IPS DF 6.9 (cell line): ENCODE data around the gene ZDHHC14.

ENCODE experiments used
- DNase-seq: peaks from one replicate; pipeline ENCODE4 v3.0.0-alpha.2; 2013; ENCODE audit warnings: low read depth, low spot score
- H3K27ac ChIP-seq: one replicate; pipeline ENCODE4 v1.5.1; 2013; ENCODE audit warnings: low read length, control low read depth
- H3K27me3 ChIP-seq: 2 replicates; pipeline ENCODE4 v1.6.1; 2013; ENCODE audit warnings: mild to moderate bottlenecking, low read length; ENCODE audit not compliant: control insufficient read depth, insufficient read depth
- H3K36me3 ChIP-seq: 2 replicates; pipeline ENCODE4 v1.6.1; 2013; ENCODE audit warnings: low read length; ENCODE audit not compliant: control insufficient read depth, insufficient read depth
- H3K4me1 ChIP-seq: 2 replicates; pipeline ENCODE4 v1.6.1; 2013; ENCODE audit warnings: low read length; ENCODE audit not compliant: control insufficient read depth, insufficient read depth
- H3K4me3 ChIP-seq: 2 replicates; pipeline ENCODE4 v1.5.1; 2013; ENCODE audit warnings: mild to moderate bottlenecking, low read length
- H3K9me3 ChIP-seq: 2 replicates; pipeline ENCODE4 v1.6.1; 2013; ENCODE audit warnings: low read length, inconsistent platforms; ENCODE audit not compliant: control insufficient read depth, insufficient read depth
- WGBS: extraction: QIAGEN DNeasy Blood & Tissue Kit; methylation state at CpG from one replicate; pipeline ENCODE4 v1.1.7; 2013; ENCODE audit warnings: mixed read lengths, missing lambda C conversion rate; ENCODE audit not compliant: insufficient read length, insufficient coverage; 5-methylcytosine and 5-hydroxymethylcytosine counted together

Gene ZDHHC14

DNA sequence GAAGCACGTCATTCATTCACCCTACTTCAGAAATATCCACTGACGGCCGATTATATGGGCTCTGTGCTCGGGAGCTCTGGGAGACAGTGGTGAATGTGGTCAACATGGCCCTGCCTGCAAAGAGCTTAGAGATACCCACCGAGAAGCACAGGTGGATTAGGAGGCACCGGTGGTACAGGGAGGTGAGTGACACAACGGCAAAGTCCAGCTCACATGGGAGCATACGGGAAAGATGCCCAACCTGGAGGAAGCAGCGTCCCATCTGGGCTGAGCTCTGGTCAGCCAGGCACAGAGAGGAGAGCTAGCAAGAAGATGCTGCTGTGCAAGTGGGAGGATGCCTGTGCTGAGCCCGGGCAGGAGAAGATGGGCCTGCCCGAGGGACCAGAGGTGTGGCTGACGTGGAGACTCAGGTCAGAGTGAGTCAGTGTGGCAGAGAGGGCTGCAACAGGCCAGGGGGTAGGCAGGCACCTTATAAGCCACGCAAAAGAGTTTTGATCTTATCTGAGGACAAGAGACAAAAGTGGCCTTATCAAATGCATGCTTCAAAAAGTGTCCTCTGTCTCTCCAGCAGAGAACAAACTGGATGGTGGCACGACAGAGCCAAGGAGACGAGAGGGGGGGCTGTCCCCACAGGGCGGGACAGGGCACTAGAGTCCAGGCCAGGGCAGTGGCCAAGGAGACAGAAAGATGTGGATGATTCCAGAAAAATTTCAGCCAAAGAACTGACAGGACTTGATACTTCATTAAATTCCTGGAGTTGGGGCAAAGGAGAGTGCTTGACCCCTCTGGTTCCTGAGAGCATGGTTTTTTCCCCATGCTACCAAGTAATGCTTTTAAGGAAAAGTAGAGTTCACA is 227.5 kb downstream of the ZDHHC14 start:
- Histone ChIP-seq H3K27me3 (no peaks in the 10 kb centered on the region), H3K4me1 (peaks cover 6% of the 10 kb centered on the region), H3K9me3 (no peaks in the 10 kb centered on the region), H3K36me3 (no peaks in the 10 kb centered on the region), H3K27ac (no peak overlapping the region), H3K4me3 (no peak overlapping the region)
- no CpG with 5 or more reads among the region's 16 CpGs for WGBS
- DNase-seq = no peak

- Histone ChIP-seq H3K9me3 (no peaks in the 10 kb centered on the region), H3K36me3 (no peaks in the 10 kb centered on the region), H3K4me1 (peaks cover 6% of the 10 kb centered on the region), H3K27ac (no peak overlapping the region), H3K27me3 (no peaks in the 10 kb centered on the region), H3K4me3 (no peak overlapping the region)
- WGBS = no CpG with 5 or more reads among the region's 6 CpGs
- no peak for DNase-seq
Observed at GRCh38 chr6:157609117-157609516, 228.1 kb downstream of the ZDHHC14 start.

DNA sequence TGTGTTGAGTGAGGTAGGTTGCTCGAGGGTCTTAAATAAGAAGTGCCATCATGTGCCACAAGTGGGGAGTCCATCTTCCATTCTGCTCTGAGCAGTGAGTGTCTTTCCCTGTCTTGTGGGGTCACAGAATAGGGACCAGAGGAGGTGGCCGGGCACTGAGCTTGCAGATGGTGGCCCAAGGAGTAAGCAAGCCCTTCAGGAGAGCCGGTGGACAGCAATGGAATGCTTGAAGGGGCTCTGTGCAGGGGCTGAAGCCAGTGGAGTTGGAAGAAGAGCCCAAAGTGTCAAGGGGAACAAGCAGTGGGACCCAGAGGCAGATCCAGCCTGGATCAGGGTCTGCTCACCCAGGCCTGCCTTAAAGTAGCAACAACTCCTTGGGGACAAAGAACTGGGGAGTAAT is 228.6 kb downstream of the ZDHHC14 start:
- DNase-seq = no peak
- Histone ChIP-seq H3K4me3 (no peak overlapping the region), H3K27ac (no peak overlapping the region), H3K27me3 (no peaks in the 10 kb centered on the region), H3K9me3 (no peaks in the 10 kb centered on the region), H3K4me1 (peaks cover 6% of the 10 kb centered on the region), H3K36me3 (no peaks in the 10 kb centered on the region)
- WGBS = no CpG with 5 or more reads among the region's 3 CpGs

GRCh38 chr6:157610451-157610999 is 229.5 kb downstream of the ZDHHC14 start:
- no peaks in the 10 kb centered on the region for H3K9me3 ChIP-seq
- H3K27ac ChIP-seq = no peak overlapping the region
- DNase-seq = no peak
- no peaks in the 10 kb centered on the region for H3K36me3 ChIP-seq
- H3K4me1 ChIP-seq = peaks cover 4% of the 10 kb centered on the region
- H3K4me3 ChIP-seq = no peak overlapping the region
- H3K27me3 ChIP-seq = no peaks in the 10 kb centered on the region
- no CpG with 5 or more reads among the region's 9 CpGs for WGBS

DNA sequence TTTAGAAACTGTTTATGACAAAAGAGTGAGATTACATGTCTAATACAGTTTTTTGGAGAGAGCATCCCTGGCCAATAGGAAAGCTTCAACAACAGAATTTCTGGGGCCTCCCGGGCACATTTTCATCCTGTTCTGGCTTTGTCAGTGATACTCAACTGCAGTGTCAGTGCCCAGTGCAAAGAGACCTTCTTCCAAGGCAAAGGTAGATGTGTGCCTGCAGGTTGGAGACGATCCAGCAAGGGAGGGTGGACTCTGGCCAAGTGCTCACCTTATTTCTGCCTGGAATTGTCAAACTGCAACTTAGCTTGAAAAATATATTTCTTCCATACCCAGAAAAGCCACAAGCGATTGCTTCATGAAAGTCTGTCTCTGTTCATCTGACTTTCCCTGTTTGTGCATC is 230.4 kb downstream of the ZDHHC14 start:
- Histone ChIP-seq H3K4me3 (no peak overlapping the region), H3K27me3 (no peaks in the 10 kb centered on the region), H3K9me3 (no peaks in the 10 kb centered on the region), H3K27ac (no peak overlapping the region), H3K36me3 (no peaks in the 10 kb centered on the region), H3K4me1 (peaks cover 4% of the 10 kb centered on the region)
- WGBS = no CpG with 5 or more reads among the region's 3 CpGs
- no peak for DNase-seq

DNA sequence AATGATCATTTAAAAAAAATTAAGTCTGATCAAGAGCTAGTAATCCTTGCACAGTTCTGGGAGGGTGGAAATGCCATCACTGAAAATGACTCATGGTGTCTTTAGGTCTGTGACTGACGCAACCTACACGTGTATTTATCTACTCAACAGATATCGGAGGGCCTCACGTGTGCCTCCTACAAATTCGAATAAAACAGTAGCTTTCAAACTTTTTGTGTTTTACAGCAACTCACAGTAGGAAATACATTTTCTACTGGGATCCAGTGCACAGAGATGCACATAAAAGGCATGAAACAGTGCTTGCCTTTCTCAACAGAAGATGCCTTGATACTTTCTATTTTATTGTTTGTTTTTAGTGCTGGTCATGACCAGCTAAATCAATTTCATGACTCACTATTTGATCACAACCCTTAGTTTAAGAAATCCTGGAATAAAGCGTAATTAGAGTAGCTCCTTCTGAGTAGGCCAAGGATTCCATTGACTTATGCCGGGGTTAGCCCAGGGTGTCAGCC is 232.1 kb downstream of the ZDHHC14 start:
- H3K9me3 ChIP-seq = no peaks in the 10 kb centered on the region
- H3K36me3 ChIP-seq = no peaks in the 10 kb centered on the region
- no peaks in the 10 kb centered on the region for H3K27me3 ChIP-seq
- no peak overlapping the region for H3K27ac ChIP-seq
- no peak overlapping the region for H3K4me3 ChIP-seq
- no CpG with 5 or more reads among the region's 7 CpGs for WGBS
- H3K4me1 ChIP-seq = peaks cover 2% of the 10 kb centered on the region
- DNase-seq = no peak

- Histone ChIP-seq H3K4me1 (no peaks in the 10 kb centered on the region), H3K9me3 (no peaks in the 10 kb centered on the region), H3K27ac (no peak overlapping the region), H3K36me3 (no peaks in the 10 kb centered on the region), H3K4me3 (no peak overlapping the region), H3K27me3 (no peaks in the 10 kb centered on the region)
- no CpG with 5 or more reads among the region's 5 CpGs for WGBS
- DNase-seq = no peak
Observed at GRCh38 chr6:157614026-157614568, 233.1 kb downstream of the ZDHHC14 start.

DNA sequence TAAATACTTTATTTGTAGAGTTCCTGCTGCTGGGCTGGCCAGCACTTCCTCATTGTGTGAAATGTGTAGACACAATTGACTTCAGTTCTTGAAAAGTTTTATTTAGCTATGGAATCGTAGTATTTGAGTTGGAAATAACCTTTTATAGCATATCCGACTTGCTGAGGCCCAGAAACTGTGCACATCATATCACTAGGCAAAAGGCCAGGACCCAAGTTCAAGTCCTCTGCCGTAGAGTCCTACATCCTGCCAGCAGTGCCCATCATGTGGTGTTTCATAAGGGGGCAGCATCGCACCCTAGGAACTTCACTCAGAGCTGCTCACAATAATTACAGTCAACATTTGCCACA is 234.4 kb downstream of the ZDHHC14 start:
- Histone ChIP-seq H3K27ac (no peak overlapping the region), H3K9me3 (no peaks in the 10 kb centered on the region), H3K36me3 (no peaks in the 10 kb centered on the region), H3K4me1 (no peaks in the 10 kb centered on the region), H3K4me3 (no peak overlapping the region), H3K27me3 (no peaks in the 10 kb centered on the region)
- WGBS = no CpG with 5 or more reads among the region's 4 CpGs
- no peak for DNase-seq

- Histone ChIP-seq H3K4me1 (no peaks in the 10 kb centered on the region), H3K36me3 (no peaks in the 10 kb centered on the region), H3K27me3 (no peaks in the 10 kb centered on the region), H3K9me3 (no peaks in the 10 kb centered on the region), H3K27ac (no peak overlapping the region), H3K4me3 (no peak overlapping the region)
- DNase-seq = no peak
- WGBS = no CpG with 5 or more reads among the region's 4 CpGs
Observed at GRCh38 chr6:157615951-157616350, 235.0 kb downstream of the ZDHHC14 start.

- WGBS = no CpG with 5 or more reads among the region's 3 CpGs
- Histone ChIP-seq H3K27me3 (no peaks in the 10 kb centered on the region), H3K4me3 (no peak overlapping the region), H3K36me3 (no peaks in the 10 kb centered on the region), H3K27ac (no peak overlapping the region), H3K9me3 (no peaks in the 10 kb centered on the region), H3K4me1 (no peaks in the 10 kb centered on the region)
- DNase-seq = no peak
Observed at GRCh38 chr6:157620944-157621343, 240.0 kb downstream of the ZDHHC14 start.
